SK-N-MC (cell line): Measurements from ENCODE around the gene FAU.
A peak's percentile ranks its signal among the peaks of the same experiment; 100 is the strongest.

ENCODE experiments used
- DNase-seq: peaks from one replicate; pipeline ENCODE4 v3.0.0-alpha.2; 2011; ENCODE audit warnings: low read depth, low spot score
- H3K27ac ChIP-seq: fragments of 200-600 bp; sonication (generic); 2 replicates; pipeline ENCODE4 v1.5.1; 2016; ENCODE audit warnings: mixed run types
- H3K36me3 ChIP-seq: fragments of 200-600 bp; sonication (generic); 2 replicates; pipeline ENCODE4 v1.6.1; 2017; ENCODE audit warnings: antibody characterized with exemption, low read length, mixed read lengths; ENCODE audit not compliant: insufficient read depth
- H3K4me3 ChIP-seq: fragments of 200-600 bp; sonication (generic); 2 replicates; pipeline ENCODE4 v1.5.1; 2016
- H3K9ac ChIP-seq: fragments of 200-600 bp; sonication (generic); 2 replicates; pipeline ENCODE4 v1.8.0; 2017; ENCODE audit warnings: mixed run types, mixed read lengths; ENCODE audit not compliant: insufficient read length
- H3K9me3 ChIP-seq: fragments of 200-600 bp; sonication (generic); 2 replicates; pipeline ENCODE4 v1.6.1; 2017; ENCODE audit warnings: low read depth, mild to moderate bottlenecking, antibody characterized with exemption, low read length, moderate library complexity, mixed read lengths
- EZH2 ChIP-seq: fragments of 200-600 bp; sonication (generic); IDR thresholded peaks from one replicate; pipeline ENCODE4 v1.6.1; 2017; ENCODE audit warnings: antibody characterized with exemption
- FOXP2 ChIP-seq: optimal IDR thresholded peaks from 2 replicates; pipeline ENCODE3; 2011; ENCODE audit warnings: mild to moderate bottlenecking, moderate library complexity; ENCODE audit not compliant: insufficient read depth; ENCODE audit errors: extremely low read length, control extremely low read depth
- POLR2AphosphoS5 ChIP-seq: IDR thresholded peaks from 2 replicates; pipeline ENCODE4 v1.6.1; 2012; ENCODE audit warnings: mild to moderate bottlenecking, low read depth, low read length, borderline replicate concordance

FAU gene

DNA sequence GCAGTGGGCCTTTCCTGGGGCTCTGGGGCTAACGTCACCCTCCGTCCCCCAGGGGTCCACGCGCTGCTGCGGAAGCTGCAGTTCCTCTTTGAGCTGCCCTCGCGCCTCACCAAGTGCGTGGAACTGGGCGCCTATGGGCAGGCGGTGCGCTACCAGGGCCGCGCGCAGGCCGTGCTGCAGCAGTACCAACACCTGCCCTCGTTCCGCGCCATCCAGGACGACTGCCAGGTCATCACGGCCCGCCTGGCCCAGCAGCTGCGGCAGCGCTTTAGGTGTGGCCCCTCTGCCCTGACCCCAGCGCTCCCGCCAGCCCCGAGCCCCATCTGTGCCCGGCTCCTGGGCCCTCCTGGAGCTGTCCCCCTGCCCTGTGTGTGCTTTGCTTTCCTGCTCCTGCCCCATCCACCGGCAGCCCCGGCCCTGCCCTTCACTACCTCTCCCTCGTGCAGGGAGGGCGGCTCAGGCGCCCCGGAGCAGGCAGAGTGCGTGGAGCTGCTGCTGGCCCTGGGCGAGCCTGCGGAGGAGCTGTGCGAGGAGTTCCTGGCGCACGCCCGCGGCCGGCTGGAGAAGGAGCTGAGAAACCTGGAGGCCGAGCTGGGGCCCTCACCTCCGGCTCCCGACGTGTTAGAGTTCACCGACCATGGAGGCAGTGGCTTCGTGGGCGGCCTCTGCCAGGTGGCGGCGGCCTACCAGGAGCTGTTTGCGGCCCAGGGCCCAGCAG lies 14.0 kb downstream of the FAU start:
- no peaks in the 10 kb centered on the region for H3K9me3 ChIP-seq
- no peak for DNase-seq
- no peak for TF ChIP-seq POLR2AphosphoS5
- no peak for TF ChIP-seq FOXP2
- TF ChIP-seq EZH2, result no peak
- no peak overlapping the region for H3K27ac ChIP-seq
- no peak overlapping the region for H3K9ac ChIP-seq
- H3K4me3 ChIP-seq, result no peak overlapping the region
- no peaks in the 10 kb centered on the region for H3K36me3 ChIP-seq

DNA sequence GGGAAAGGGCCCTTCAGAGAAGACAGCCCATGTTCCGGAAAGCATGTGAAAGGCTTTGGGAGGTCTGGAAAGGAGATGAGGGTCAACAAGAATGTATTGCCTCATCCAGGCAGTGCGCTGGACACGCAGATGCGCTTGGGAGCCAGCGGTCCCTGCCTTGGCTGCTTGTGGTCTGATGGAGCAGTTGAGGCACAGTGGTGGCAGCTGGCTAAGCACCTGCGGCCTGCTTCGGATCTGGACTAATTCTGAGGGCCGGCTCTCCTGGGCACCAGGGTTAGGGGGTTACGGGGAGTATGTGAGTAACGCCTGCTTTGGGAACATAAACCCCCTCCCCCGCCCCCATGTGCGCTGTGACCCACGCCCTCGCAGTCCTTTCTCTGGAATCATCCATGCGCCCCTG lies 14.9 kb downstream of the FAU start:
- no peak for DNase-seq
- TF ChIP-seq FOXP2, result no peak
- TF ChIP-seq POLR2AphosphoS5, result no peak
- TF ChIP-seq EZH2, result no peak
- Histone ChIP-seq H3K4me3 (no peak overlapping the region), H3K36me3 (no peaks in the 10 kb centered on the region), H3K27ac (no peak overlapping the region), H3K9ac (no peak overlapping the region), H3K9me3 (no peaks in the 10 kb centered on the region)

- Histone ChIP-seq H3K27ac (no peak overlapping the region), H3K4me3 (no peak overlapping the region), H3K9me3 (no peaks in the 10 kb centered on the region), H3K36me3 (no peaks in the 10 kb centered on the region), H3K9ac (peak overlapping the region; percentile 47)
- TF ChIP-seq FOXP2, result no peak
- no peak for TF ChIP-seq EZH2
- TF ChIP-seq POLR2AphosphoS5, result no peak
- no peak for DNase-seq
Measured at GRCh38 chr11:65104628-65105027, 17.3 kb downstream of the FAU start.

DNA sequence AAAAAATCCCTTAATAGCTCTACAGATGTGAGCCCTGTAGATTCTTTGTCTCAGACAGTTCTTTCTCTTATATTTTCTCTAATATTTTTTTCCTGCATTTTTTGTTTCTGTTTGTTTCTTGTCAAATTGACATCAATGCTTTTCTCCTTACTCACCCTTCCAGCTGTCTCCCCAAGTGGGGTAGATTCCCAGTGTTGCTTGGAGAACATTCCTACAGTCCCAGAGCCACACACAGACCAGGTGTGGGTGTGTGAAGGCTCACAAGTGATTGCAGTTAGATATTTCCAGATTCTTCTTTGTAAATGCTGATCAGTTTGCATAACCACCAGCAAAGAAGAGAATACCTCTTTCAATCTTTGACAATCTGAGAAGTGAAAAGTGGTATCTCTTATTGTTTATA lies 18.5 kb downstream of the FAU start:
- no peak overlapping the region for H3K9ac ChIP-seq
- no peaks in the 10 kb centered on the region for H3K9me3 ChIP-seq
- no peak for TF ChIP-seq FOXP2
- H3K36me3 ChIP-seq, result no peaks in the 10 kb centered on the region
- DNase-seq, result no peak
- no peak overlapping the region for H3K27ac ChIP-seq
- no peak overlapping the region for H3K4me3 ChIP-seq

GRCh38 chr11:65102142-65103095 lies 19.5 kb downstream of the FAU start:
- DNase-seq, result no peak
- no peak overlapping the region for H3K27ac ChIP-seq
- TF ChIP-seq POLR2AphosphoS5 (no peak), EZH2 (no peak), FOXP2 (no peak)
- H3K9ac ChIP-seq, result no peak overlapping the region
- no peak overlapping the region for H3K4me3 ChIP-seq
- H3K9me3 ChIP-seq, result no peaks in the 10 kb centered on the region
- H3K36me3 ChIP-seq, result no peaks in the 10 kb centered on the region

- Histone ChIP-seq H3K27ac (no peak overlapping the region), H3K4me3 (no peak overlapping the region), H3K9me3 (no peaks in the 10 kb centered on the region), H3K36me3 (no peaks in the 10 kb centered on the region), H3K9ac (no peak overlapping the region)
- TF ChIP-seq FOXP2, result no peak
- TF ChIP-seq EZH2, result no peak
- no peak for TF ChIP-seq POLR2AphosphoS5
- no peak for DNase-seq
Measured at GRCh38 chr11:65100674-65101350, 21.1 kb downstream of the FAU start.

GRCh38 chr11:65096926-65097325 lies 25.0 kb downstream of the FAU start:
- Histone ChIP-seq H3K27ac (no peak overlapping the region), H3K36me3 (no peaks in the 10 kb centered on the region)

More at GRCh38 chr11:65096926-65097325, 25.0 kb downstream of the FAU start:
- peak overlapping the region; percentile 88 for H3K9ac ChIP-seq
- TF ChIP-seq POLR2AphosphoS5 (no peak), FOXP2 (no peak), EZH2 (no peak)
- no peak for DNase-seq
- H3K4me3 ChIP-seq, result peak overlapping the region; percentile 91
- H3K9me3 ChIP-seq, result no peaks in the 10 kb centered on the region
